GM12891 (cell line): Measurements from ENCODE around the gene PEDS1.

Source experiments
- DNase-seq: peaks from one replicate; pipeline ENCODE4 v3.0.0; 2011; ENCODE audit warnings: low spot score; ENCODE audit not compliant: insufficient read length
- FAIRE-seq: peaks from 2 replicates; lab custom pipeline; 2011; peaks lifted over from hg19 to GRCh38; lab: Jason Lieb, UNC
- PAX5 ChIP-seq: IDR thresholded peaks from 2 replicates; pipeline ENCODE4 v1.6.1; 2011; ENCODE audit warnings: low read length, moderate library complexity, mild to moderate bottlenecking; ENCODE audit not compliant: insufficient read depth, severe bottlenecking
- POLR2A ChIP-seq: IDR thresholded peaks from 2 replicates; pipeline ENCODE4 v1.6.1; 2011; ENCODE audit warnings: low read depth, low read length, control low read depth
- POLR2AphosphoS5 ChIP-seq: IDR thresholded peaks from 2 replicates; pipeline ENCODE4 v1.6.1; 2011; ENCODE audit warnings: low read depth, low read length, control low read depth
- POU2F2 ChIP-seq: IDR thresholded peaks from 2 replicates; pipeline ENCODE4 v1.6.1; 2011; ENCODE audit warnings: low read depth, mild to moderate bottlenecking, control low read depth, low read length, moderate library complexity
- SPI1 ChIP-seq: IDR thresholded peaks from 2 replicates; pipeline ENCODE4 v1.6.1; 2011; ENCODE audit warnings: low read depth, low read length, control low read depth
- TAF1 ChIP-seq: IDR thresholded peaks from 2 replicates; pipeline ENCODE4 v1.6.1; 2011; ENCODE audit warnings: low read depth, low read length, control low read depth

PEDS1 gene

DNA sequence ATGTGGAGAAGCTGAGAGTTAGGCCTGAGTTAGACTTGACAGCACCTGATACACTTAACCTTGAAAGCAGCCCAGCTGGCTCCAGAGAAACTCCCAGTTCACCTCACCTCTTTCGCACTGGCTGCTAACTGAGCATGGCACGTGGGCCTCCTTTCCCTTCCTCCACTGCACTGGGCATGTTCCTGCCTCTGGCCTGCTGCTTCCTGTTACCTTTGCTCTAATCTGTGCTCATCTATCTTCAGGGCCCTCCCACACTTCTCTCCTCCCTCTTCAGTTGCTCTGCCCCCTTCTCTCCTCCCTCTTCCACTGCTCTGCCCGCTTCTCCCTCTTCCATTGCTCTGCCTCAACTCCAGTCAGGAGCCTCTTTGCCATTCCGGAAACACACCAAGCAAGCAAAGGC, 26.9 kb downstream of the PEDS1 start:
- FAIRE-seq (no peak), DNase-seq (no peak)
- TF ChIP-seq POU2F2 (no peak), SPI1 (no peak), TAF1 (no peak), POLR2A (no peak), POLR2AphosphoS5 (no peak), PAX5 (no peak)

DNA sequence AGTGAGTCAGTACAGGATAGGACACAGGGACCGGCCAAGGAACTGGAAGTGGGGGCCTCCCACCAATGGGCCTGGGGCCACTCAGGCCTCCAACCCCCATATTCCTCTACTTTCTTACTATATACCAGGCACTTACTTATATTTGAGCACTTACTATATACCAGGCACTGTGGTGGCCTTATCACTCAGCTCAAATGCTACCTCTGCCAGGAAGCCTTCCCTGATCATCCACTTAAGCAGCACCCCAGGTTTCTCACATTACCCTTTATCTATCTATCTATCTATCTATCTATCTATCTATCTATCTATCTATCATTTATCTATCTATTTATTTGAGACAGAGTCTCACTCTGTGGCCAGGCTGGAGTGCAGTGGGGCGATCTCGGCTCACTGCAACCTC, 28.2 kb downstream of the PEDS1 start:
- DNase-seq, result no peak
- TF ChIP-seq POU2F2, result no peak
- no peak for TF ChIP-seq POLR2A
- no peak for TF ChIP-seq PAX5
- TF ChIP-seq TAF1, result no peak
- TF ChIP-seq SPI1, result no peak
- TF ChIP-seq POLR2AphosphoS5, result no peak
- FAIRE-seq, result no peak

DNA sequence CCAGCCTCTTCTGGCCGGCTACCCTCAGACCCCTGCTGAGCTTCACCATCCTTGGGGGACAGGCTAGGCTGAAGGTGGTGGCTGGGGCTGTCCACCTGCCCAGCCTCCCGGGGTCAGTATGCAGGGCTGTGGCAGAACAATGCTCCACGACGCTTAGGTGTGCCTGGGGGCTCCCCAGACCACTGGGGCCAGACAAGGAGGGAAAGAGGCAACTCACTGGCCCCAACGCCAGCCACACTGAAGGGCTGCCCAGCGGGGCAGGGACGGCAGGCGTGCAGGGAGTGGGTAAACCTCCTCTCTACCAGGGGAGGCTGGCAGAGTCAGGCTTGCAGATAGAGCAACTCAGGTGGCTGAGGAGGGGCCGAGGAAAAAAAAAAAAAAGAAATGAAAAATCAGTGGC, 29.0 kb downstream of the PEDS1 start:
- DNase-seq (no peak), FAIRE-seq (no peak)
- TF ChIP-seq POLR2AphosphoS5 (no peak), POU2F2 (no peak), POLR2A (no peak), PAX5 (no peak), TAF1 (no peak), SPI1 (no peak)

DNA sequence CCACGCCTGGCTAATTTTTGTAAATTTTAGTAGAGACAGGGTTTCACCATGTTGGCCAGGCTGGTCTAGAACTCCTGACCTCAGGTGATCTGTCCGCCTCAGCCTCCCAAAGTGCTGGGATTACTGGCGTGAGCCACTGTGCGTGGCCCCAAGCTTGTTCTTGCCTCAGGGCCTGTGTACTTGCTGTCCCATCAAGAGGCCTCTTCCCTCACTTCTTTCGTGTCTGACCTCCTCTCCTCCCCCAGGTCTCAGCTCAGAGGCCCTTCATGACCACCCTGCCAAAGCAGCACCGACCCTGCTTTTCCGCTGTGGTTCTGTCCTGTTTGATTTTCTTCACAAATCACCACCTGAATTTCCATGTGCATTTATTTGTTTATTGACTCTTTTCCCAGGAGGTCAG, 30.1 kb downstream of the PEDS1 start:
- no peak for DNase-seq
- TF ChIP-seq POU2F2 (no peak), SPI1 (no peak), PAX5 (no peak), TAF1 (no peak), POLR2A (no peak), POLR2AphosphoS5 (no peak)
- FAIRE-seq, result no peak

DNA sequence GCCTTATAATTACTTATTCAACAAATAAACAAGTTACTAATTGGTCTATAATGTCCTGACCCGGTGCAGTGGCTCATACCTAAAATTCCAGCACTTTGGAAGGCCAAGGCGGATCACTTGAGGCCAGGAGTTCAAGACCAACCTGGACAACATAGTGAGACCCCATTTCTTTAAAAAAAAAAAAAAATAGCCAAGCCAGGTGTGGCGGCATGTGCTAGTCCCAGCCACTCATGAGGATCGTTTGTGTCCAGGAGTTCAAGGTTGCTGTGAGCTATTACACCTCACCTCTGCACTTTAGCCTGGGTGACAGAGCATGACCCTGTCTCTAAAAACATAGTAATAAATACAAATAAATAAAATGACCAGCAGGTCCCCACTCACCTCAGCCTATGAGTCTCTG, 30.8 kb downstream of the PEDS1 start:
- DNase-seq (no peak), FAIRE-seq (no peak)
- TF ChIP-seq TAF1, result no peak
- TF ChIP-seq PAX5, result no peak
- no peak for TF ChIP-seq POLR2AphosphoS5
- no peak for TF ChIP-seq POU2F2
- TF ChIP-seq SPI1, result no peak
- no peak for TF ChIP-seq POLR2A

DNA sequence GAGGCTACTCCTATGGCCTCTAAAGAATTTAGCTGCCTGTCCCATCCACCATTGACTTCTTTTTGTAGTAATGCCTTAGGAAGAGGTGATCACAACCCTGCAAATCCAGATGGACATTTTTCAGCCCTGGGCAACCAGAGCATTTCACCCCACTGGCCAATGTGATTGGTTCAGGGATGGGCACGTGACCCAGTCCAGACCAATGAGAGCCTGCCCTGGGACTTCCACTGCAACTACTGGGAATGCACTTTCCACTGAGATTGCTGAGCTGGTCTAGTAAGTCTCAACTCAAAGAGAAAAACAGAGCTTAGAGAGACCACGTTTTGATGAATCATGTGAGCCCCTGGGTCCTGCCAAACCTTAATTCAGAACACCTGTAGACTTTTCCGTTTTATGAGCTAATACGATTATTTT, 31.7 kb downstream of the PEDS1 start:
- no peak for FAIRE-seq
- no peak for TF ChIP-seq POLR2A
- TF ChIP-seq POU2F2, result no peak
- TF ChIP-seq PAX5, result no peak
- TF ChIP-seq POLR2AphosphoS5, result no peak
- TF ChIP-seq SPI1, result no peak
- TF ChIP-seq TAF1, result no peak
- no peak for DNase-seq

DNA sequence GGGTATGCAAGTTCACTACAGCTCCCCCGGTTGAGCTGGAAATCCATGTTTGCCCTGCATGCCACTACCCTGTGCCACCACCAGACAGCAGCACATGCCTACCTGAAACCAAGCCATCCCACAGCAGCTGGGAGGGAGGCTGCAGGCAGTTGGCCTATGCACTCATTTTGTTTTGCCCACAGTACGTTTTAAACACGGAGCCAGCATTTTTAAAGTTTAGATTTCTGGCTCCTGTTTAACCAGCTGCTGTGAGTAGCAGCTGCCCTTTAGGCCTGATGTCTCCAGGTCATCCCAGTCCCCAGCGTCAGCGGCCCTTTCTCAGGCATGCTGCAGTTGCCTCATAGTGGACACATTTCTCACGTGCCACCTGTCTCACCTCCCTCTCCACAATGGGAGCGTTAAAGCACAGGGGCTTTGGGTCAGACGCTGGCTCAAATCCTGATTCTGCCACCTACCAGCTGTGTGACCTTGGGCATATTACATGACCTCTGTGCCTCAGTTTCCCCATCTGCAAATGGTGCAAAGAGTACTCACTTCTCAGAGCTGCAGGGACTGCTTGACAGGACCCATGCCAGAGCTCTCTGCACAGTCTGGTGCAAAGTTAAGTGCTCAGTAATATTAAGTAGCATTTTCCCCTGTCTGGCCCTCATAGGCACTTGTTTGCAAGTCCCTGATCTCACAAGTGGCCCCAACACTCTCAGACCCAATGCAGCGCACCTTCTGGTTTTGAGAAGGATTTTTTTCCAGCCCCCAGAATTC, 32.4 kb downstream of the PEDS1 start:
- no peak for TF ChIP-seq POLR2AphosphoS5
- TF ChIP-seq POLR2A, result no peak; the same call in 1 of the 2 replicates
- no peak for TF ChIP-seq PAX5
- TF ChIP-seq SPI1, result no peak
- TF ChIP-seq POU2F2, result no peak
- no peak for TF ChIP-seq TAF1
- FAIRE-seq, result no peak
- DNase-seq, result no peak

DNA sequence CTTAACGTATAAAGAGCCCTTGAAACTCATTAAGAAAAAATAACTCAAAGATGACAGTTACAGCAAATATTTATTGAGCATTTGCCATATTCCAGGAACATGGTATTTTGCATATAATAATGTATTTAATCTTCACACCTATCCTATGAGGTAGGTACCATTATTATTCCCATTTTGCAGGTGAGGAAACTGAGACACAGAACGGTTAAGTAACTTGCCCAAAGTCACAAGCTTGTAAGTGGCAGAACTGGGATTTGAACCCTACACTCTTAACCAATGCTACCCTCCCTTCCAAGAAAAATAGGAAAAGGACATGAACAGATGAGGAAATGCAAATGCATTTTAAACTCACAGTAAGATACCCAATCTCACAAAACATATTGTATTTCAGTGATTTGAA, 35.3 kb downstream of the PEDS1 start:
- TF ChIP-seq TAF1 (no peak), SPI1 (no peak), POU2F2 (no peak), POLR2A (no peak), POLR2AphosphoS5 (no peak), PAX5 (no peak)
- no peak for FAIRE-seq
- DNase-seq, result no peak

DNA sequence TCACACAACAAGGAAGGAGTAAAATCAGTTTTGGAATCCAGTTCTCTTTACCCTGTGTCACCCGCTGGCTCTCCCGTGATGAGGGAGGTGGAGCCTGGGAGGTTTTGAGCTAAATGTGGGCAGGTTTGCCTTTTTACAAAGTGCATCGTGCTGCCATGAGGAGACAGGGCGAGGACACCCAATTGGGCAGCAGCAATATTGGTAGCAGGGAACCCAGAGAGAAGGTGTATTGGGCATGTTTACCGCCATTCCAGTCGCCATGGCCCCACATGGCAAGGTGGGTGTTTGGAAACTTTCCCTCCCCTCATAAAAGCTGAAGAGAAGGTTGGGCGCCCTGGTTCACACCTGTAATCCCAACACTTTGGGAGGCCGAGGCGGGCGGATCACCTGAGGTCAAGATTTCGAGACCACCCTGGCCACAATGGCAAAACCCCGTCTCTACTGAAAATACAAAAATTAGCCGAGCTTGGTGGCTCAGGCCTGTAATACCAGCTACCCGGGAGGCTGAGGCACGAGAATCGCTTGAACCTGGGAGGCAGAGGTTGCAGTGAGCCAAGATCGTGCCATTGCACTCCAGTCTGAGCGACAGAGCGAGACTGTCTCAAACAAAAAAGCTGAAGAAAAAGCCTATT, 37.0 kb downstream of the PEDS1 start:
- TF ChIP-seq PAX5, result no peak
- FAIRE-seq (no peak), DNase-seq (no peak)
